Measurements from ENCODE around the gene S1PR2. TPM values are rescaled to one million over a fixed set of nuclear protein-coding genes. Genes with fewer than 3 reads are reported as not detected.
"Not testable (repeated sequence)": the region's sequence is repeated elsewhere in the genome, so short reads cannot be mapped to it uniquely, and the experiment has no call there.

The S1PR2 gene
- total RNA-seq, 4 donors from 2014 or later: 0.56 to 2.2 (median 1.1) TPM

DNA sequence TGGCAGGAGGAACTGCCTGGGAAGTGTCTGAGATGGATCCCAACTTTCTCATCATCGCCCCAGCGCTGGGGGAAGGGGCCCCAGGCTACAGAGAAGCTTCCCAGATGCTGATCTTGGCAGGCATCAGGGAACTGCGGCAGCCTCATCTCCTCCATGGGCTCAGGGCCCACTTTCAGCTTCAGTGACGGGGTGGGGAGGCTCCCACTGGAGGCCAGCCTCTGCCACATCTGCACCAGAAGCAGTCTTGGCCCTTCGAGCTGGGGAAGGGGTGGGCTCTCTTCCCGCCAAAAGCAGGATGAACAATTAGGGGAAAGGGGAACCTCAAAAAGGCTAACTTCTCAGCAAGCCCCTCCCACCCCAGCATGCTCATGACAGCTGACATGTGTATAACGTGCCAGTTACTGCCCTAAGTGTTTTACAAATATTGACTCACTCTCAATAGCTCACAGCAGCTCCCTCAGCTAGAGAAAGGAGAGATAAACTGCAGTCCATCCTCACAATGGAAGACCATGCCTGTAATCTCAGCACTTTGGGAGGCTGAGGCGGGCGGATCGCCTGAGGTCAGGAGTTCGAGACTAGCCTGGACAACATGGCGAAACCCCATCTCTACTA is 7.1 kb upstream of the S1PR2 start:
- TF ChIP-seq POLR2A (IDR thresholded peaks at IDR 0.05): no peak
- TF ChIP-seq, protein P1, sequence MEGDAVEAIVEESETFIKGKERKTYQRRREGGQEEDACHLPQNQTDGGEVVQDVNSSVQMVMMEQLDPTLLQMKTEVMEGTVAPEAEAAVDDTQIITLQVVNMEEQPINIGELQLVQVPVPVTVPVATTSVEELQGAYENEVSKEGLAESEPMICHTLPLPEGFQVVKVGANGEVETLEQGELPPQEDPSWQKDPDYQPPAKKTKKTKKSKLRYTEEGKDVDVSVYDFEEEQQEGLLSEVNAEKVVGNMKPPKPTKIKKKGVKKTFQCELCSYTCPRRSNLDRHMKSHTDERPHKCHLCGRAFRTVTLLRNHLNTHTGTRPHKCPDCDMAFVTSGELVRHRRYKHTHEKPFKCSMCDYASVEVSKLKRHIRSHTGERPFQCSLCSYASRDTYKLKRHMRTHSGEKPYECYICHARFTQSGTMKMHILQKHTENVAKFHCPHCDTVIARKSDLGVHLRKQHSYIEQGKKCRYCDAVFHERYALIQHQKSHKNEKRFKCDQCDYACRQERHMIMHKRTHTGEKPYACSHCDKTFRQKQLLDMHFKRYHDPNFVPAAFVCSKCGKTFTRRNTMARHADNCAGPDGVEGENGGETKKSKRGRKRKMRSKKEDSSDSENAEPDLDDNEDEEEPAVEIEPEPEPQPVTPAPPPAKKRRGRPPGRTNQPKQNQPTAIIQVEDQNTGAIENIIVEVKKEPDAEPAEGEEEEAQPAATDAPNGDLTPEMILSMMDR (IDR thresholded peaks at IDR 0.05 in 4 of 5, conservative IDR thresholded peaks at IDR 0.05 in 1 of 5): no peak
- no peak for ATAC-seq
- H3K27ac ChIP-seq: peak overlapping the region; percentile 4 to 54 (median 24)
- H3K4me1 ChIP-seq: no peaks in the 10 kb centered on the region
- no peaks in the 10 kb centered on the region for H3K27me3 ChIP-seq
- no peak for DNase-seq
- H3K36me3 ChIP-seq: no peaks in the 10 kb centered on the region
- in situ Hi-C loops (cut with MboI; ENCODE audit: low sequenced_read_pairs in 4 of 4): loop anchor here in 2 of 4 donors (25.0 kb wide), 1 partner anchor 301 kb away; the partner anchor contains the start of gene OLFM2 (in 2 of the 2)
- H3K4me3 ChIP-seq: no peak overlapping the region
- intact Hi-C loops (cut with DNase I; ENCODE audit: low total_unique reads): no loop called here
- no peaks in the 10 kb centered on the region for H3K9me3 ChIP-seq

DNA sequence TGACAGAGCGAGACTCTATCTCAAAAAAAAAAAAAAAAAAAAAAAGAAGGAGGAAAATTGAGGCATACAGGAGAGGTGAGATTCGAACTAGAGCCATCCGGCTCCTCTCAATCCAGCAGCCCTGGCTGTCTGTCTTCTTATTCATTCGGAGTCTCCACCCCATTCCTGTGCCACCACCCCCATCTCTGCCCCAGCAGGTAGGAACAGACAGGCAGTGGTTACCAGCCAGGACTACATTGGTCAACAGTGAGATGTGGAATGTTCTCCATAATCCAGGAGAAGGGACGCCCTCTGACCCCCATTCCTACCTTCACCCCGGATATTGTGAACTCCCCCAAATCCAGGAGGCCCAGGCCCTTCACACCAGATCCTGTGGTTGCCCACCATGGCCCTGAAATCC is 6.6 kb upstream of the S1PR2 start:
- TF ChIP-seq POLR2A (IDR thresholded peaks at IDR 0.05): no peak
- TF ChIP-seq, protein P1 (IDR thresholded peaks at IDR 0.05 in 4 of 5, conservative IDR thresholded peaks at IDR 0.05 in 1 of 5): no peak
- H3K4me3 ChIP-seq: no peak overlapping the region
- ATAC-seq: no peak
- no peaks in the 10 kb centered on the region for H3K36me3 ChIP-seq
- intact Hi-C loops (cut with DNase I; ENCODE audit: low total_unique reads) (no loop called here), in situ Hi-C loops (cut with MboI; ENCODE audit: low sequenced_read_pairs in 4 of 4) (loop anchor here in 2 of 4 donors (25.0 kb wide), 1 partner anchor 300 kb away; the partner anchor contains the start of gene OLFM2 (in 2 of the 2))
- H3K27ac ChIP-seq: peak overlapping the region; percentile 4 to 54 (median 24)
- H3K4me1 ChIP-seq: no peaks in the 10 kb centered on the region
- no peak for DNase-seq
- no peaks in the 10 kb centered on the region for H3K27me3 ChIP-seq
- no peaks in the 10 kb centered on the region for H3K9me3 ChIP-seq

DNA sequence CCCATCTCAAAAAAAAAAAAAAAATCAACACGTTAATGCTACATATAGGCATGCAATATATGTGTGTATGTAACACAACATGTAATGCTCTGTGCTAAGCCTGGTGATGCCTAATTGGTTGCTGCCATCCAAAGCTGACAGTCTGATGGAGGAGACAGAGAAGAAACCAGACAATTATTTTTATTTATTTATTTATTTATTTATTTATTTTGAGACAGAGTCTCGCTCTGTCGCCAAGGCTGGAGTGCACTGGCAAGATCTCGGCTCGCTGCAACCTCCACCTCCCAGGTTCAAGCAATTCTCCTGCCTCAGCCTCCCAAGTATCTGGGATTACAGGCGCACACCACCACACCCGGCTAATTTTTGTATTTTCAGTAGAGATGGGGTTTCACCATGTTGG is 4.3 kb upstream of the S1PR2 start:
- H3K4me1 ChIP-seq; H3K36me3 ChIP-seq; ATAC-seq; H3K4me3 ChIP-seq; DNase-seq; H3K27me3 ChIP-seq; H3K9me3 ChIP-seq; intact Hi-C loops (cut with DNase I; ENCODE audit: low total_unique reads): not testable (repeated sequence)
- in situ Hi-C loops (cut with MboI; ENCODE audit: low sequenced_read_pairs in 4 of 4): loop anchor here in 2 of 4 donors (25.0 kb wide), 1 partner anchor 298 kb away; the partner anchor contains the start of gene OLFM2 (in 2 of the 2)
- peak overlapping the region; percentile 65 to 80 (median 74) for H3K27ac ChIP-seq

DNA sequence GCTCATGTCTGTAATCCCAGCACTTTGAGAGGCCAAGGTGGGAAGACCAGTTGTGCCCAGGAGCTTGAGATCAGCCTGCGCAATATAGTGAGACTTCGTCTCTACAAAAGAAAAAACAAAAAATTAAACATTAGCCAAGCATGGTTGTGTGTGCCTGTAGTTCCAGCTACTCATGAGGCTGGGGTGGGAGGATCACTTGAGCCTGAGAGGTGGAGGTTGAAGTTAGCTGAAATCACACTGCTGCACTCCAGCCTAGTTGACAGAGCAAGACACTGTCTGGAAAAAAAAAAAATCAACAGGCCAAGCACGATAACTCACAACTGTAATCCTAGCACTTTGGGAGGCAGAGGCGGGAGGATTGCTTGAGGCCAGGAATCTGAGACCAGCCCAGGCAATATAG is 3.9 kb upstream of the S1PR2 start:
- in situ Hi-C loops (cut with MboI; ENCODE audit: low sequenced_read_pairs in 4 of 4): loop anchor here in 2 of 4 donors (25.0 kb wide), 1 partner anchor 298 kb away; the partner anchor contains the start of gene OLFM2 (in 2 of the 2)
- H3K27ac ChIP-seq: no peak overlapping the region

DNA sequence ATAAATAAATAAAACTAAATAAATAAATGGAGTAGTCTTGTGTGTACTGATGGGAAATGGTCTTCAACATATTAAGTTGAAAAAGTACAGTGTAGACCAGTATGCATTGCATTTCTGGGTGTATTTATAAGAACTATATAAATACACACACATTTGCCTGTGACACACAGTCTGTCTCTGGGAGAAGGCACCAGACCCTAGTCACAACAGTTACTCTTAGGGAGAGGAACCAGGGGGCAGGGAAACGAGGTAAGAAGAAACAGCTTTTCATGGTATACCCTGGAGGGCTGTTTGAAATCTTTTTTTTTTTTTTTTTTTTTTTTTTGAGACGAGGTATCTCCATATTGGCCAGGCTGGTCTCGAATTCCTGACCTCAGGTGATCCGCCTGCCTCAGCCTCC is 2.8 kb upstream of the S1PR2 start:
- Histone ChIP-seq H3K4me3 (no peak overlapping the region), H3K27ac (no peak overlapping the region), H3K9me3 (no peaks in the 10 kb centered on the region), H3K27me3 (peaks cover 8 to 19% (median 19%) of the 10 kb centered on the region in 3 donors), H3K36me3 (no peaks in the 10 kb centered on the region), H3K4me1 (peaks cover 3 to 13% of the 10 kb centered on the region in 2 donors)
- ATAC-seq (no peak), DNase-seq (no peak)
- TF ChIP-seq, protein P1 (IDR thresholded peaks at IDR 0.05 in 4 of 5, conservative IDR thresholded peaks at IDR 0.05 in 1 of 5): no peak
- TF ChIP-seq POLR2A (IDR thresholded peaks at IDR 0.05): no peak
- intact Hi-C loops (cut with DNase I; ENCODE audit: low total_unique reads): no loop called here
- in situ Hi-C loops (cut with MboI; ENCODE audit: low sequenced_read_pairs in 4 of 4): loop anchor here in 2 of 4 donors (25.0 kb wide), 1 partner anchor 297 kb away; the partner anchor contains the start of gene OLFM2 (in 2 of the 2)

More for the DNA sequence above, 3.9 kb upstream of the S1PR2 start:
- no peak for TF ChIP-seq POLR2A (IDR thresholded peaks at IDR 0.05)
- TF ChIP-seq, protein P1 (IDR thresholded peaks at IDR 0.05 in 4 of 5, conservative IDR thresholded peaks at IDR 0.05 in 1 of 5): no peak
- peaks cover 8 to 14% (median 13%) of the 10 kb centered on the region in 3 donors for H3K27me3 ChIP-seq
- ATAC-seq: no peak
- intact Hi-C loops (cut with DNase I; ENCODE audit: low total_unique reads): no loop called here
- H3K9me3 ChIP-seq: no peaks in the 10 kb centered on the region
- H3K4me3 ChIP-seq: no peak overlapping the region
- no peak for DNase-seq
- peaks cover 0 to 9% of the 10 kb centered on the region in 2 donors for H3K4me1 ChIP-seq
- H3K36me3 ChIP-seq: no peaks in the 10 kb centered on the region
